WERI-Rb-1 (cell line): ENCODE results near the gene COX7A1.
A peak's percentile ranks its signal among the peaks of the same experiment; 100 is the strongest.

ENCODE experiments used
- DNase-seq: peaks from one replicate; pipeline ENCODE4 v3.0.0-alpha.2; 2020
- H3K27ac ChIP-seq: fragments of 250-450 bp; sonication (Bioruptor Pico); 2 replicates; pipeline ENCODE4 v1.5.1; 2020; ENCODE audit warnings: mild to moderate bottlenecking, moderate library complexity
- H3K27me3 ChIP-seq: fragments of 250-450 bp; sonication (Bioruptor Pico); 2 replicates; pipeline ENCODE4 v1.5.1; 2021; ENCODE audit warnings: mild to moderate bottlenecking, low read depth, moderate library complexity; ENCODE audit not compliant: insufficient read depth, severe bottlenecking
- H3K36me3 ChIP-seq: fragments of 250-450 bp; sonication (Bioruptor Pico); 2 replicates; pipeline ENCODE4 v1.5.1; 2020; ENCODE audit warnings: mild to moderate bottlenecking, moderate library complexity
- H3K4me3 ChIP-seq: 2 replicates; pipeline ENCODE4 v1.5.1; 2011; ENCODE audit warnings: low read depth, mild to moderate bottlenecking, control low read depth, low read length
- H3K9me3 ChIP-seq: fragments of 250-450 bp; sonication (Bioruptor Pico); 2 replicates; pipeline ENCODE4 v1.5.1; 2021; ENCODE audit warnings: mild to moderate bottlenecking, moderate library complexity; ENCODE audit not compliant: severe bottlenecking
- TF ChIP-seq, protein P1 (sequence below): IDR thresholded peaks from 2 replicates; pipeline ENCODE4 v1.5.1; 2011; ENCODE audit warnings: low read depth, mild to moderate bottlenecking, control low read depth, inconsistent platforms, low read length

The COX7A1 gene

GRCh38 chr19:36112678-36113077, 39.6 kb downstream of the COX7A1 start:
- TF ChIP-seq, protein P1, sequence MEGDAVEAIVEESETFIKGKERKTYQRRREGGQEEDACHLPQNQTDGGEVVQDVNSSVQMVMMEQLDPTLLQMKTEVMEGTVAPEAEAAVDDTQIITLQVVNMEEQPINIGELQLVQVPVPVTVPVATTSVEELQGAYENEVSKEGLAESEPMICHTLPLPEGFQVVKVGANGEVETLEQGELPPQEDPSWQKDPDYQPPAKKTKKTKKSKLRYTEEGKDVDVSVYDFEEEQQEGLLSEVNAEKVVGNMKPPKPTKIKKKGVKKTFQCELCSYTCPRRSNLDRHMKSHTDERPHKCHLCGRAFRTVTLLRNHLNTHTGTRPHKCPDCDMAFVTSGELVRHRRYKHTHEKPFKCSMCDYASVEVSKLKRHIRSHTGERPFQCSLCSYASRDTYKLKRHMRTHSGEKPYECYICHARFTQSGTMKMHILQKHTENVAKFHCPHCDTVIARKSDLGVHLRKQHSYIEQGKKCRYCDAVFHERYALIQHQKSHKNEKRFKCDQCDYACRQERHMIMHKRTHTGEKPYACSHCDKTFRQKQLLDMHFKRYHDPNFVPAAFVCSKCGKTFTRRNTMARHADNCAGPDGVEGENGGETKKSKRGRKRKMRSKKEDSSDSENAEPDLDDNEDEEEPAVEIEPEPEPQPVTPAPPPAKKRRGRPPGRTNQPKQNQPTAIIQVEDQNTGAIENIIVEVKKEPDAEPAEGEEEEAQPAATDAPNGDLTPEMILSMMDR, result no peak
- DNase-seq, result no peak
- Histone ChIP-seq H3K27ac (peak overlapping the region; percentile 40), H3K4me3 (no peak overlapping the region), H3K27me3 (no peaks in the 10 kb centered on the region), H3K36me3 (peaks cover 46% of the 10 kb centered on the region), H3K9me3 (no peaks in the 10 kb centered on the region)

DNA sequence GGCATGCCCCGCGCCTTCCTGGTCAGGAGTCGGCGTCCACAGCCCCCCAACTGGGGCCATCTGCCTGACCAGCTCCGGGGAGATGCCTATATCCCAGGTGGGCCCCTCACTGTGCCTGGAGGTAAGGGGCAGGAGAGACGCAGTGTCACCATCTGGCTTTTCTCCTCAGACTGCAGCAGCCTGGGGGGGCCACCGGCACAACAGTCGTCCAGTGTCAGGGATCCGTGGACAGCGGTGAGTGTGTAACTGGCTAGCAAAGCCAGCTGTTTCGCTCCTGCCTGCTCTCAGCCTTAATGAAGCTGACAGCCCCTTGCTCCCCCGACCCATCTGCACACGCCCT, 41.1 kb downstream of the COX7A1 start:
- peak overlapping the region; percentile 27 for H3K27ac ChIP-seq
- no peak overlapping the region for H3K4me3 ChIP-seq
- H3K27me3 ChIP-seq, result no peaks in the 10 kb centered on the region
- TF ChIP-seq, protein P1, result no peak
- H3K9me3 ChIP-seq, result no peaks in the 10 kb centered on the region
- DNase-seq, result peak; percentile 26
- H3K36me3 ChIP-seq, result peaks cover 39% of the 10 kb centered on the region

DNA sequence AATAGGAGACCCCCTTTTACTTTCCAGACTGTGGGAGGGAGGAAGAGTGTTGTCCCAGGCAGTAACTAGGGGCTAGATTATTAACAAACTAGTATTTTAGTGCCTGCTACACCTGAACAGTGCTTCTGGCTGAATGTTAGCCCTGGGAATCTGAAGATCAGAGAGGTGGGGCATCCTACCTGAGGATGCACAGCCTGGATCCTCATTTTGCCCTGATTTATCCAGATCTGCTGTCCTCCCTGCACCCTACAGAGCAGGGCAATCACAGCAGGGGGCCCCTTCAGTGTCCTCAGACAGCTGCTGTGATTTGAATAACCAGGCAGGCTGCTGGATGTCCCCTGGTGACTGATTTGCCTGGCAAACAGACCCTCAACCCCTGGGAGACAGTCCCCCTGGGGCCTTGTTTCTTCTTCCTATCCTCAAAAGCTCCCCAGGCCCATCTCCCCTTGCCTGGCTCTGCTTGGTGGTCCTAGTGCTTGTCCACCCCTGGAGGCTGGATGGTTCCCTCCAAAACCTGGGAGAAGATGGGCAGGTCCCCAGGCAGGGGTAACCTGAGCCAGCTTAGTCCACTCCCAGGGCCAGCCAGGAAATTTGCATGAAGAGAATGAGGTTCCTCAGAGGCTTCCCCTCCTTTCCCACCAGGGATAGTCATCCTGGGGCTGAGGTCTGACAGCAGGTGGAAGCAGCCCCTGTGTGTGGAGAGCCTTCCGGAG, 41.6 kb downstream of the COX7A1 start, which contains the start of gene OVOL3:
Gene OVOL3 (plus strand): TSS at position 657 of the 713 bp plus-strand sequence. CDS start 60 bp downstream, outside the sequence.
- H3K4me3 ChIP-seq, result no peak within 1 kb of the TSS
- TF ChIP-seq, protein P1, result no peak
- H3K36me3 ChIP-seq, result peaks cover 41% of the 10 kb centered on the region
- peak within 1 kb of the TSS; percentile 27 for H3K27ac ChIP-seq
- no peaks in the 10 kb centered on the region for H3K27me3 ChIP-seq
- H3K9me3 ChIP-seq, result no peaks in the 10 kb centered on the region
- peak; percentile 30 for DNase-seq

DNA sequence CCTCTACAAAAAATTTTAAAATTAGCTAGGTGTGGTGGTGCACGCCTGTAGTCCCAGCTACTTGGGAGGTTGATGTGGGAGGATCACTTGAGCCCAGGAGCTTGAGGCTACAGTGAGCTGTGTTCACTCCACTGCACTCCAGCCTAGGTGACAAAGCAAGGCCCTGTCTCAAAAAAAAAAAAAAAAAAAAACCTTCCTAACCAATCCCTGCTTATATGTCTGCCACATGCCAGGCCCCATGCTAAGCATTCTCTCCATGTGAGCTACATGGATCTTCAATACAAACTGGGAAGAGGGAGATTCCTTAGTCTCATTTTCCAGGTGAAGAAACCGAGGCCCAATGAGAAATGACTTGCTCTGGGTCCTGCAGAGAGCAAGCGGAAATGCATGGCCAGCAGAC, 43.6 kb downstream of the COX7A1 start:
- no peak for DNase-seq
- Histone ChIP-seq H3K4me3 (no peak overlapping the region), H3K36me3 (peaks cover 58% of the 10 kb centered on the region), H3K27me3 (no peaks in the 10 kb centered on the region), H3K9me3 (no peaks in the 10 kb centered on the region), H3K27ac (no peak overlapping the region)
- TF ChIP-seq, protein P1, result no peak

- no peak overlapping the region for H3K4me3 ChIP-seq
- peaks cover 58% of the 10 kb centered on the region for H3K36me3 ChIP-seq
- no peaks in the 10 kb centered on the region for H3K9me3 ChIP-seq
- TF ChIP-seq, protein P1, result no peak
- H3K27ac ChIP-seq, result no peak overlapping the region
- no peaks in the 10 kb centered on the region for H3K27me3 ChIP-seq
- no peak for DNase-seq
These were observed 45.3 kb downstream of the COX7A1 start for GRCh38 chr19:36106991-36107390.

- no peaks in the 10 kb centered on the region for H3K27me3 ChIP-seq
- DNase-seq, result no peak
- H3K36me3 ChIP-seq, result peaks cover 55% of the 10 kb centered on the region
- no peak overlapping the region for H3K27ac ChIP-seq
- no peak overlapping the region for H3K4me3 ChIP-seq
- TF ChIP-seq, protein P1, result no peak
- H3K9me3 ChIP-seq, result no peaks in the 10 kb centered on the region
These were observed 45.8 kb downstream of the COX7A1 start for GRCh38 chr19:36106441-36106840.
